Mesothelial cell of epicardium (in vitro differentiated cells): ENCODE measurements around the gene NPAS2. TPM values are rescaled to one million over a fixed set of nuclear protein-coding genes. Genes with fewer than 3 reads are reported as not detected.

Experiments
- DNase-seq, 2 experiments: peaks; one replicate each; pipeline ENCODE4 v3.0.0; 2021; ENCODE audit warnings: low spot score in 2 of 2; ENCODE audit not compliant: unreplicated experiment in 2 of 2
- H3K27ac Mint-ChIP-seq: 2 replicates; pipeline ENCODE4 v1.8.0; 2021; ENCODE audit warnings: mixed read lengths
- H3K27me3 Mint-ChIP-seq: 2 replicates; pipeline ENCODE4 v1.8.0; 2021; ENCODE audit warnings: low read depth, mixed read lengths
- H3K36me3 Mint-ChIP-seq: 2 replicates; pipeline ENCODE4 v1.8.0; 2021; ENCODE audit warnings: mixed read lengths
- H3K4me1 Mint-ChIP-seq: 2 replicates; pipeline ENCODE4 v1.8.0; 2021; ENCODE audit warnings: mixed read lengths
- H3K4me3 Mint-ChIP-seq: 2 replicates; pipeline ENCODE4 v1.8.0; 2021; ENCODE audit warnings: mild to moderate bottlenecking, moderate library complexity, mixed read lengths
- H3K9me3 Mint-ChIP-seq: 2 replicates; pipeline ENCODE4 v1.8.0; 2021; ENCODE audit warnings: mixed read lengths
- CTCF ChIP-seq: fragments of 200-600 bp; sonication (generic); IDR thresholded peaks from one replicate; pipeline ENCODE4 v1.5.0; 2021; ENCODE audit warnings: antibody characterized with exemption; ENCODE audit not compliant: unreplicated experiment
- total RNA-seq: library from RNA; stranded (reverse); gene quantifications from 3 replicates; pipeline ENCODE4 v1.2.1, GENCODE V29; 2021

The NPAS2 gene
- total RNA-seq, 1 donor from 2014 or later: 5.4 TPM

DNA sequence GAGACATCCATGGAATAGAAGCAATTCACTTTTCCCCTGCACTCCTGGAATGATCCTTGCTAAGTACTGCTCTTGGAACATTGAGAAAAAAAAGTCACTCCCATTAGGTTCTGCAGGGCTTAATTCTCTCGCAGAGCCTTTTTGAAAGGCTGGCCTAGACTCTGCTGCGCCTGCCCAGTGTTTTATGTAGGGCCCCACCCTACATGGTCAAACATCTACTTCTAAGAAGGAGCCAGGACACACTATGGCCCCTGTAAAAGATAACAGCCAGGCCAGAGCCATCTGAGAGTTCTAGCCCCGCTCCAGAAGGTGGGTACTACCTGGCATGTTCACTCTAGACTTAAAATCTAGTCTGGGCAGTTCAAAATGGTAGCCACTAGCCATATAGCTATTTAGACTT lies 30.6 kb upstream of the NPAS2 start:
- peaks cover 16% of the 10 kb centered on the region for H3K27me3 Mint-ChIP-seq
- H3K36me3 Mint-ChIP-seq: no peaks in the 10 kb centered on the region
- TF ChIP-seq CTCF: no peak
- H3K4me3 Mint-ChIP-seq: no peak overlapping the region
- H3K27ac Mint-ChIP-seq: no peak overlapping the region
- H3K4me1 Mint-ChIP-seq: no peaks in the 10 kb centered on the region
- peaks cover 8% of the 10 kb centered on the region for H3K9me3 Mint-ChIP-seq
- DNase-seq: no peak

DNA sequence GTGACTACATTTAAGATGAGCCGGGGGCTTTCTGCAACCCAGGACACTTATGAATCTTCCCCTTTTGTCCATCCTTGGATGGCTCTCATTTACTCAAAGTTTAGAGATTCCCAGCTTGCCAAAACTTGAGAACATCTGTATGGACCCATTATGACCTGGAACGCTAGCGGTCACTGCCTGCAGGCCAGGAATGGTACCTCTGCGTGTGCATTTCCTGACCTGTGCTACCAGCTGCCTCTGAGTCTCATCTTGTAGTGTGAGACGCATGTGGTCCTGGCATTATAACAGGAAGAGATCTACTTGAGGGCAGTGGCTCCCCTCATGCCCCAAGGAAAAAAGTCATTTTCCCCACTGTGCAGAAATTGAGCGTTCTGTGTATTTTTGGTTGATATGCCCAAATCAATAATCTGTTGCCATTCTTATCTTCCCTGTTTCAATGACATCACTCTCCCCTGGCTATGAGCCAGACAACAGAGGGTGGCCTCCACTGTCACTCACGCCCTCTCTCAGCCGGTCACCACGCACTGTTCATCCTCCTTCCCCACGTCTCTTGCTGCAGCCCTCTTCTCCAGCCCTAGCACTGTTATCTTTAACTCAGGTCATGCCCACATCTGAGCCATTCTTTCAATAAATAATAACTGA lies 28.5 kb upstream of the NPAS2 start:
- no peak for DNase-seq
- Mint-ChIP-seq H3K4me1 (no peaks in the 10 kb centered on the region), H3K36me3 (no peaks in the 10 kb centered on the region), H3K27ac (no peak overlapping the region), H3K4me3 (no peak overlapping the region), H3K27me3 (peaks cover 16% of the 10 kb centered on the region), H3K9me3 (peaks cover 8% of the 10 kb centered on the region)
- no peak for TF ChIP-seq CTCF

DNA sequence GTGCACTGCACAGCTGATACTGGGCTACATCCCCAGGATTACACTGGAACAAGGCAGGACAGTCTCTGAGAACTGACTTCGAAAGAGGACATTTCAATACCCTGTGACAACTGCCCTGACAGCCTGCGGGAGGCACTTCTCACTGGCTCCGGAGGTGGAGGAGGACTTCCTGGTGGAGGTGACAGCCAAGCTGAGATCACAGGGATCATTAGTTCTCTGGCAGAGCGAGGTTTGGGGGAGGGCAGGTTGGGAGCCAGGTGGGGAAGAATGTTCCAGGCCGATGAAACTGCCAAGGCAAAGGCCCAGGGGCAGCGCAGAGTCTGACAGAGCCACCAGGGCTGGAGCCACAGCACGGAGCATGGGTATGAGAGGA lies 28.0 kb upstream of the NPAS2 start:
- peaks cover 8% of the 10 kb centered on the region for H3K9me3 Mint-ChIP-seq

DNA sequence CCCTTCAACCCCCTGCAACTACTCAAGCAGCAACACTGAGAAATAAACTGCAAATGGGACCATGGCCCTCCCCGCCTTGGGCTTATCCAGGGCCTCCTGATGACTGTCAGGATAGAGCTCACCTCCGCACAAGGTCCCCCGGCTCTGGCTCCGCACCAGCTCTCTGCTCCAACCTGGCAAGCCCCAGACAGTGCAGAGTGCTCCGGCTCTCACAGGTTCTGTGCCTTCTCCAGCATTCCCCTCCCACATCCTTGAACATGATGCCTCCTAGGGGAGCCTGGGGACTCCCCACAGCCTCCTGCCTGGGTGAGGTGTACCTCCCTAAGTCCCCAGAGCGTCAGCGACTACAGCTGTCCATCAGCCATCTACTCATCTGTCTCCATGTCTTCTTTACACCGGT lies 26.7 kb upstream of the NPAS2 start:
- no peak overlapping the region for H3K27ac Mint-ChIP-seq
- no peak overlapping the region for H3K4me3 Mint-ChIP-seq
- no peaks in the 10 kb centered on the region for H3K4me1 Mint-ChIP-seq
- no peak for TF ChIP-seq CTCF
- no peak for DNase-seq
- H3K27me3 Mint-ChIP-seq: peaks cover 19% of the 10 kb centered on the region
- H3K9me3 Mint-ChIP-seq: peaks cover 2% of the 10 kb centered on the region
- H3K36me3 Mint-ChIP-seq: no peaks in the 10 kb centered on the region

More for the DNA sequence above, 28.0 kb upstream of the NPAS2 start:
- TF ChIP-seq CTCF: no peak
- Mint-ChIP-seq H3K36me3 (no peaks in the 10 kb centered on the region), H3K4me1 (no peaks in the 10 kb centered on the region), H3K27me3 (peaks cover 16% of the 10 kb centered on the region), H3K27ac (no peak overlapping the region), H3K4me3 (no peak overlapping the region)
- no peak for DNase-seq

GRCh38 chr2:100793982-100794381 lies 26.0 kb upstream of the NPAS2 start:
- no peak overlapping the region for H3K4me3 Mint-ChIP-seq
- no peaks in the 10 kb centered on the region for H3K36me3 Mint-ChIP-seq
- no peak for TF ChIP-seq CTCF
- no peak for DNase-seq
- H3K9me3 Mint-ChIP-seq: no peaks in the 10 kb centered on the region
- no peak overlapping the region for H3K27ac Mint-ChIP-seq
- H3K4me1 Mint-ChIP-seq: no peaks in the 10 kb centered on the region
- peaks cover 21% of the 10 kb centered on the region for H3K27me3 Mint-ChIP-seq
